Lower leg skin (tissue), 4 donors: ENCODE results near the gene SYNGAP1. TPM values are rescaled to one million over a fixed set of nuclear protein-coding genes. Genes with fewer than 3 reads are reported as not detected.

Source experiments
- DNase-seq, 2 donors: peaks; one replicate each; pipeline ENCODE4 v3.0.0-alpha.2; 2019; ENCODE audit warnings: low spot score in 2 of 2
- H3K4me3 ChIP-seq: fragments of 200-600 bp; sonication (generic); 2 replicates; pipeline ENCODE4 v1.5.1; 2017; ENCODE audit warnings: mild to moderate bottlenecking, low read depth; ENCODE audit not compliant: poor library complexity, severe bottlenecking
- POLR2A ChIP-seq, 2 donors: fragments of 450-650 bp; IDR thresholded peaks; one replicate each; pipeline ENCODE4 v1.6.1; 2016 to 2017; ENCODE audit warnings: antibody characterized with exemption in 2 of 2, mild to moderate bottlenecking in 1 of 2, moderate library complexity in 1 of 2
- WGBS, 2 donors: methylation state at CpG; one replicate each; pipeline ENCODE4 v1.1.5; 2018; 5-methylcytosine and 5-hydroxymethylcytosine counted together
- intact Hi-C: fragments of 100-400 bp; cut with DNase I; formaldehyde crosslinking; loops from one replicate; pipeline ENCODE4 v1.15.0; 2023; ENCODE audit warnings: low total_unique reads
- total RNA-seq, 4 donors: library from RNA; depleted of rRNA; stranded (reverse); fragments of >200 nt; gene quantifications; one replicate each; pipeline ENCODE4 v1.1.0, GENCODE V29; 2016
- TF ChIP-seq, protein P1 (sequence below), 3 donors: fragments of 450-650 bp; IDR thresholded peaks; one replicate each; pipeline ENCODE4 v1.5.1; 2016; ENCODE audit warnings: antibody characterized with exemption in 3 of 3, mild to moderate bottlenecking in 3 of 3, moderate library complexity in 2 of 3

The SYNGAP1 gene
- total RNA-seq, 4 donors from 2014 or later, result 7.5 to 21.1 (median 9.4) TPM

DNA sequence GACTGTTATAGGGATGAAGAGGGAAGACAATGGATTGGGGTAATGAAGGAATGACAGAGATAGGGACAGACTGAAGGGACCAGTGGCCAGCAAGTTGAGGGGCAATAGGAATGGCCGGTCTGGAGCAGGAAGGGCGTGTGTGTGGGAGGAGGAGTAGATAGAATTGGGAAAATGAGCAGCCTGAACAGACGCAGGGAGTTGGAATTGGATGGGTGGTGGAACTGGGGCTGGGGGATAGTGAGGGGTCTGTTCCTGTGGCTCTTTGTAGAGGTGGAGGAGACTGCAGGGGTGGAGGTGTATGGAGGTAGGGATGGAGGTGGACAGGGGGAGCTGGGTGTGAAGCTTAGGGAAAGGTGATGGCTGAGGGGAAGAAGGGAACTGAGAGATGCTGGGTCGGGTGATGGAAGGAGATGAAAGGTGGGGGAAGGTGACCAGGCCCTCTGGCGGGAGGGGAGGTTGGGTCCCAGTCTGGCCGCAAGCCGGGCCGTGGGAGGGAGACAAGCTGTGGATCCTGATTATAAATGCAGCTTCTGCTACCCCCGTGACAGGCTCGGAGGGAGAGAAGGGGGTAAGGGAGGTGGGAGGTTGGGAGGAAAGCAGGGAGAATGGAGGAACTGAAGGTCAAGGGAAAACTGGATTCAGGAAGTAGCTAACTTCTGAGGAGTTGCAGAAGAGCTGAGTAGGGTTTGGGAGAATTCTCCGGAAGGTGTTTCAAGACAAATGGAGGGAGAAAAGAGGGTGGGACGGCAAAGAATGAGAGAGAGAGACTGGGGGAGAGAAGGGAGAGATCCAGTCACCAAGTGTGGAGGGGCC, 5.2 kb downstream of the SYNGAP1 start:
- no peak for TF ChIP-seq POLR2A (IDR thresholded peaks at IDR 0.05)
- TF ChIP-seq, protein P1, sequence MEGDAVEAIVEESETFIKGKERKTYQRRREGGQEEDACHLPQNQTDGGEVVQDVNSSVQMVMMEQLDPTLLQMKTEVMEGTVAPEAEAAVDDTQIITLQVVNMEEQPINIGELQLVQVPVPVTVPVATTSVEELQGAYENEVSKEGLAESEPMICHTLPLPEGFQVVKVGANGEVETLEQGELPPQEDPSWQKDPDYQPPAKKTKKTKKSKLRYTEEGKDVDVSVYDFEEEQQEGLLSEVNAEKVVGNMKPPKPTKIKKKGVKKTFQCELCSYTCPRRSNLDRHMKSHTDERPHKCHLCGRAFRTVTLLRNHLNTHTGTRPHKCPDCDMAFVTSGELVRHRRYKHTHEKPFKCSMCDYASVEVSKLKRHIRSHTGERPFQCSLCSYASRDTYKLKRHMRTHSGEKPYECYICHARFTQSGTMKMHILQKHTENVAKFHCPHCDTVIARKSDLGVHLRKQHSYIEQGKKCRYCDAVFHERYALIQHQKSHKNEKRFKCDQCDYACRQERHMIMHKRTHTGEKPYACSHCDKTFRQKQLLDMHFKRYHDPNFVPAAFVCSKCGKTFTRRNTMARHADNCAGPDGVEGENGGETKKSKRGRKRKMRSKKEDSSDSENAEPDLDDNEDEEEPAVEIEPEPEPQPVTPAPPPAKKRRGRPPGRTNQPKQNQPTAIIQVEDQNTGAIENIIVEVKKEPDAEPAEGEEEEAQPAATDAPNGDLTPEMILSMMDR (IDR thresholded peaks at IDR 0.05), result no peak
- intact Hi-C loops, result no loop called here

DNA sequence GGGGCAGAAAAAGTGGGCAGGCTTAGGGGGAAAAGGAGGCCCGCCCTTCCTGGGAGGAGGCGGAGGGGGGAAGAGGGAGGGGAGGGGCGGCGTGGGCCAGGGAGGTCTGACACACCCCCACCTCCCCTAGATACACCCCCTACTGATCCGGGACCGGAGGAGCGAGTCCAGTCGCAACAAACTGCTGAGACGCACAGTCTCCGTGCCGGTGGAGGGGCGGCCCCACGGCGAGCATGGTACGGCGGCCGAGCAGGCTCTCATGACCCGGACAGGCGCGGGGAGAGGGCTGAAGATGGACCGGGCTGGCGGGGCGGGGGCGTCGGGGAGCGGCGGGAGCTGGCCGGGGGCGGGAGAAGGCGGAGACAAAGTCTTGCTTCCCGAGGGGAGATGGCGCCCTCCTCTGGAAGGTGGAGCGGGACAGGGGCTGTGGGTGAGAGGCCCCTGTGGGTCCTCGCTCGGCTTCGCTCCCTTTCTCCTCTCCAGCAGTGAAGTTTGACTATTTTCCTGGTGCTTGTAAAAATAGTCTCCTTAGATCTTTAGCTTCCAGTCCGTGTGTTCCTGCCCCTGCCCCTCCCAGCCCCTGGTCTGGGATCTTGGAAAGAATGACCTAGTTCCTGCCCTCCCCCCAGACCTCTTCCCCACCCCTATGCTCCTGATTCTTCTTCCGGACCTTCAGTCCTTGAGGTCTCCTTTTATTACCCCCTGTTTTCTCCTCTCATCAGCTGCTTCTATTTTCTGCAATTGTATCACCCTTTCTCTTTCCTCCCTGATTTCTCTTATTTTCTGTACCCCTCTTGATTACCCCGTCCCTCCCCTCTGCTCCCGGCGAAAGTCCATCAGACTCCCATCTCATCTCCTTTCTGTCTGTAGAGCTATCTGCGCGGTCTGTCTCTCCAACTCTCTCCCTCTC, 6.1 kb downstream of the SYNGAP1 start:
- H3K4me3 ChIP-seq, result peak overlapping the region; percentile 28
- TF ChIP-seq, protein P1 (IDR thresholded peaks at IDR 0.05), result no peak
- no peak for TF ChIP-seq POLR2A (IDR thresholded peaks at IDR 0.05)
- intact Hi-C loops, result no loop called here
- peak; percentile 81 to 98 for DNase-seq
- WGBS, 2 donors, result 0 to 2% methylated on average over 36 to 43 of the region's 43 CpGs

More for the DNA sequence above, 5.2 kb downstream of the SYNGAP1 start:
- 13 to 16% methylated on average over 12 of the region's 12 CpGs for WGBS, 2 donors
- DNase-seq, result no peak
- H3K4me3 ChIP-seq, result peak overlapping the region; percentile 28

DNA sequence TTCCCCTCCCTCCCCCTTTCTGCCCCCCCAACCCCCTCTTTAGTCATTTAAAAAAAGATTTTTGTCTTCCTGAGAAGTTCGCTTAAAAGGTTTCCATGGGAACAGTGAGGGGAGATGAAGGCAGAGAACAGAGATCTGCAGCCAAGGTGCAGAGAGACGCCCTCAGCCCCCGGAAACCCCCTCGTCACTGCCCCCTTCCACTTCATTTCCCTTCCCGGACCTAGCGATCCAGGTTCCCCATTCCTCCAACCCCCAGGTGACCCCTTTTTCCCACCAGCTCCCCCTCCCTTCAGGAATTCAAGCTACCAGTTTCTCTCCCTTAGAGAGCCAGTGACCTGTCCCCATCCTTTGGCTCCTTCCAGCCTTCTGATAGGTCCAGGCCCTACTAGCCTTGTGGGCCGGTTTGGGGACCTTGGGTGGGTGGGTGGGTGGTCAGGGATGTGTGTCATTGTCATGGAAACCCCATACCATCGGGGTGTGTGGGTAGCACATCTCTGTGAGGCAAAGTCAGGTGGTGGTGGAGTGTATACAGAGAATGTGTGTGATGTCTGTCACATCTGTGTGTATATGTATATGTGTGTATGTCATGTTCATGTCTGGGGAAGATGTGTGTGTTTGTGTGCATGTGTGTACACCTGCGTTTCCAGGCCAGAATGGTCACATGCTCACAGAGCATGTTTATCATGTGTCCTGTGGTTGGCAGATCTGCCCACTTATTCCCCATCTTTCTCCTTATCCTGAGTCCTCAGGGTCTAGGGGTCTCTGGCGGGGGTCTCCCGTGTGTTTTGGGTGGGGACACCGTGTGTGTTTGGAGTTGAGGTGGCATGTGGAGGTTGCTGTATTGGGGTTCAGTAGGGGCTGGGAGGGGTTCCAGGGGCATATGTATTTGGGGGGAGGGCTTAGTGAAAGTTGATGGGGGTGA, 7.0 kb downstream of the SYNGAP1 start:
- intact Hi-C loops, result no loop called here
- 3 to 5% methylated on average over 12 of the region's 12 CpGs for WGBS, 2 donors
- no peak overlapping the region for H3K4me3 ChIP-seq
- no peak for DNase-seq
- TF ChIP-seq, protein P1 (IDR thresholded peaks at IDR 0.05), result no peak
- no peak for TF ChIP-seq POLR2A (IDR thresholded peaks at IDR 0.05)

DNA sequence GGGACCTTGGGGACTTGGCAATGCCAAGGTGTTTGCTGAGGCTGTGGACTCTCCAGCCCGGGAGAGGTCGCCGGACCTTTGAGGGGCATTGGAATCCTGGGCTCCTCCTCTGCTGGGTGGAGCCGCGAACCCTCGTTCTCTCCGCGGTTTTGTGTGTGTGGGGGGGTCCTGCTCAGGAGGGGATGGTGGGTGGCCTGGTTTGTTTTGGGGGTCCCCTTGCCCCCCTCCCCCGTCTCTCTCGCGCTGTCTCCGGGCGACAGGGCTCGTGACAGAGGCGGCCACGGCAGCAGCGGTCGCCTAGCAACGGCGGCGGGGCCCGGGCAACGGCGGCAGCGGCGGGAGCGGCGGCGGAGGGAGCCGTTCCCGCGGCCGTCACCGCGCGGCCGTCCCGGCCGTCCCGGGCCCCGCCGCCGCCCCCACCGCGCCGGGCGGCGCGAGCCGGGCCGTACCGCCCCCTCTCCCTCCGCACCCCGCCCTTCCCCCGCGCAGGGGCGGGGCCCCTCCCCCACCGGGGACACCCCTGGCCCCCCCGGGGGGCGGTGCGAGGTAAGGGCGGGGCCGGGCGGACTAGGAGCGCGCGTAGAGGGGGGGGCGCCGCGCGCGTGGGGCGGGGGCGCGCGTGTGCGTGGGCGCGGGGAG, 7.8 kb downstream of the SYNGAP1 start:
- no peak for TF ChIP-seq POLR2A (IDR thresholded peaks at IDR 0.05)
- TF ChIP-seq, protein P1 (IDR thresholded peaks at IDR 0.05), result no peak
- H3K4me3 ChIP-seq, result peak overlapping the region; percentile 18
- WGBS, 2 donors, result 0 to 2% methylated on average over 16 to 20 of the region's 79 CpGs
- intact Hi-C loops, result no loop called here
- DNase-seq, result no peak
